ENCODE results near the gene CCDC148.

Gene CCDC148

GRCh38 chr2:158385646-158386045 lies 70.9 kb downstream of the CCDC148 start:
- H3K4me3 ChIP-seq (replicated peaks; ENCODE audit: low read depth, low read length), result no peak overlapping the region
- DNase-seq (ENCODE audit: low read depth), result no peak
- TF ChIP-seq, protein P1, sequence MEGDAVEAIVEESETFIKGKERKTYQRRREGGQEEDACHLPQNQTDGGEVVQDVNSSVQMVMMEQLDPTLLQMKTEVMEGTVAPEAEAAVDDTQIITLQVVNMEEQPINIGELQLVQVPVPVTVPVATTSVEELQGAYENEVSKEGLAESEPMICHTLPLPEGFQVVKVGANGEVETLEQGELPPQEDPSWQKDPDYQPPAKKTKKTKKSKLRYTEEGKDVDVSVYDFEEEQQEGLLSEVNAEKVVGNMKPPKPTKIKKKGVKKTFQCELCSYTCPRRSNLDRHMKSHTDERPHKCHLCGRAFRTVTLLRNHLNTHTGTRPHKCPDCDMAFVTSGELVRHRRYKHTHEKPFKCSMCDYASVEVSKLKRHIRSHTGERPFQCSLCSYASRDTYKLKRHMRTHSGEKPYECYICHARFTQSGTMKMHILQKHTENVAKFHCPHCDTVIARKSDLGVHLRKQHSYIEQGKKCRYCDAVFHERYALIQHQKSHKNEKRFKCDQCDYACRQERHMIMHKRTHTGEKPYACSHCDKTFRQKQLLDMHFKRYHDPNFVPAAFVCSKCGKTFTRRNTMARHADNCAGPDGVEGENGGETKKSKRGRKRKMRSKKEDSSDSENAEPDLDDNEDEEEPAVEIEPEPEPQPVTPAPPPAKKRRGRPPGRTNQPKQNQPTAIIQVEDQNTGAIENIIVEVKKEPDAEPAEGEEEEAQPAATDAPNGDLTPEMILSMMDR (IDR thresholded peaks at IDR 0.05; ENCODE audit: low read length, missing control alignments), result no peak

DNA sequence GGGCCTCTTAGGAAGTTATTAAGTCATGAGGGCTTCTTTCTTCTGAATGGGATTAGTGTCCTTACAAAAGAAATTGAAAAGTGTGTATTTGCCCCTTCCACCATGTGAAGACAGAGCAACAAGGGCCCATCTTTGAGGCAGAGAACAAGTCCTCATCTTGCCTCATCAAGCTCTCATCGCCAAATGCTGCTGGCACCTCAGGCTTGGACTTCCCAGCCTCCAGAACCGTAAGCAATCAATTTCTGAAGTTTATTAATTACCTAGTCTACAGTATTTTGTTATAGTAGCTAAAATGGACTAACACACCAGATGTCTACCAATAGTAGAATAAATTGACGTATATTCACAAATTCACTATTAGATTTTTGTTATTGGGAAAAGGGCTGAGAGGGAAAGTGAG lies 74.6 kb downstream of the CCDC148 start:
- no peak for DNase-seq (ENCODE audit: low read depth)
- H3K4me3 ChIP-seq (replicated peaks; ENCODE audit: low read depth, low read length), result no peak overlapping the region
- TF ChIP-seq, protein P1 (IDR thresholded peaks at IDR 0.05; ENCODE audit: low read length, missing control alignments), result no peak

GRCh38 chr2:158381205-158381604 lies 75.3 kb downstream of the CCDC148 start:
- TF ChIP-seq, protein P1 (IDR thresholded peaks at IDR 0.05; ENCODE audit: low read length, missing control alignments), result no peak
- no peak for DNase-seq (ENCODE audit: low read depth)

GRCh38 chr2:158380746-158381145 lies 75.8 kb downstream of the CCDC148 start:
- no peak overlapping the region for H3K4me3 ChIP-seq (replicated peaks; ENCODE audit: low read depth, low read length)
- TF ChIP-seq, protein P1 (IDR thresholded peaks at IDR 0.05; ENCODE audit: low read length, missing control alignments), result no peak
- no peak for DNase-seq (ENCODE audit: low read depth)

More at GRCh38 chr2:158381205-158381604, 75.3 kb downstream of the CCDC148 start:
- H3K4me3 ChIP-seq (replicated peaks; ENCODE audit: low read depth, low read length), result no peak overlapping the region

GRCh38 chr2:158378926-158379325 lies 77.6 kb downstream of the CCDC148 start:
- no peak overlapping the region for H3K4me3 ChIP-seq (replicated peaks; ENCODE audit: low read depth, low read length)
- TF ChIP-seq, protein P1 (IDR thresholded peaks at IDR 0.05; ENCODE audit: low read length, missing control alignments), result no peak
- DNase-seq (ENCODE audit: low read depth), result no peak

DNA sequence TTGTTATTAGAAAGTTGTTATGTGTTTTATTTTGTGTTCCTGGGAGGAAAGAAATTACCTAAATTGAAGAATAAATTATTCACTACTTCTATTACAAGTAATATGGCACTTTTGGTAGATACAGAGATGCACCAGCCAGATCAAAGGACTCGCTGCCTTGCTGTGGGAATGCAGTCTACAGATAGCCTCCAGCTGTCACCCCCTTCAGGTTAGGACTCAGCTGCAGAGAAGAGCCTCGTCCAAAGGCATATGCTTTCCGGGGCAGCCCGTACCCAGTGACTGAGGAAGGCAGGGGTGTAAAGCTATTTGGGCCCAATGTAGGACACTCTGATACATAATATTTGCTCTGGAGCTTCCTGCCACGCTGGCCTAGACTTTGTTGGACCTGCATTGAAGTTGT lies 90.2 kb downstream of the CCDC148 start:
- H3K4me3 ChIP-seq (replicated peaks; ENCODE audit: low read depth, low read length), result no peak overlapping the region
- DNase-seq (ENCODE audit: low read depth), result no peak

GRCh38 chr2:158359846-158360245 lies 96.7 kb downstream of the CCDC148 start:
- peak; percentile 7 for DNase-seq (ENCODE audit: low read depth)
- TF ChIP-seq, protein P1 (IDR thresholded peaks at IDR 0.05; ENCODE audit: low read length, missing control alignments), result no peak

More for the DNA sequence above, 90.2 kb downstream of the CCDC148 start:
- TF ChIP-seq, protein P1 (IDR thresholded peaks at IDR 0.05; ENCODE audit: low read length, missing control alignments), result no peak

More at GRCh38 chr2:158359846-158360245, 96.7 kb downstream of the CCDC148 start:
- H3K4me3 ChIP-seq (replicated peaks; ENCODE audit: low read depth, low read length), result no peak overlapping the region

Data from fibroblast of pulmonary artery (primary cell).